HL-60 (cell line): Measurements from ENCODE around the gene PEX10.

Experiments used
- CTCF ChIP-seq: IDR thresholded peaks from one replicate; pipeline ENCODE4 v1.5.1; 2011; ENCODE audit warnings: low read length, control low read depth, inconsistent platforms; ENCODE audit not compliant: insufficient read depth
- POLR2AphosphoS5 ChIP-seq: IDR thresholded peaks from 2 replicates; pipeline ENCODE4 v1.6.1; 2012; ENCODE audit warnings: low read depth

- TF ChIP-seq CTCF (no peak), POLR2AphosphoS5 (no peak)
Observed at GRCh38 chr1:2384941-2385481, 27.4 kb downstream of the PEX10 start.
